ENCODE results near the gene FLT4. TPM values are rescaled to one million over a fixed set of nuclear protein-coding genes. Genes with fewer than 3 reads are reported as not detected.
A peak's percentile ranks its signal among the peaks of the same experiment; 100 is the strongest.

Gene FLT4
- total RNA-seq, 1 donor from 2014 or later = 0.51 TPM

GRCh38 chr5:180591311-180591887 lies 58.0 kb downstream of the FLT4 start, which contains the start of gene SCGB3A1:
TSS of gene SCGB3A1 (minus strand) at chr5:180591499. CDS start at chr5:180591462, 37 bp downstream.
- Mint-ChIP-seq H3K9me3 (ENCODE audit: unreplicated experiment) (no peaks in the 10 kb centered on the region), H3K36me3 (ENCODE audit: unreplicated experiment) (no peaks in the 10 kb centered on the region), H3K4me1 (ENCODE audit: unreplicated experiment) (no peaks in the 10 kb centered on the region), H3K4me3 (ENCODE audit: unreplicated experiment) (peak within 1 kb of the TSS; percentile 10), H3K27me3 (ENCODE audit: unreplicated experiment) (peaks cover 2% of the 10 kb centered on the region), H3K27ac (ENCODE audit: unreplicated experiment) (no peak within 1 kb of the TSS)
- TF ChIP-seq CTCF (IDR thresholded peaks at IDR 0.05) = no peak
- peak; percentile 85 for DNase-seq (ENCODE audit: extremely low spot score, unreplicated experiment)

GRCh38 chr5:180590543-180591310 lies 58.7 kb downstream of the FLT4 start:
- Mint-ChIP-seq H3K4me1 (ENCODE audit: unreplicated experiment) (no peaks in the 10 kb centered on the region), H3K4me3 (ENCODE audit: unreplicated experiment) (no peak overlapping the region), H3K9me3 (ENCODE audit: unreplicated experiment) (no peaks in the 10 kb centered on the region), H3K36me3 (ENCODE audit: unreplicated experiment) (no peaks in the 10 kb centered on the region), H3K27me3 (ENCODE audit: unreplicated experiment) (peaks cover 2% of the 10 kb centered on the region), H3K27ac (ENCODE audit: unreplicated experiment) (no peak overlapping the region)
- DNase-seq (ENCODE audit: extremely low spot score, unreplicated experiment) = peak; percentile 84
- no peak for TF ChIP-seq CTCF (IDR thresholded peaks at IDR 0.05)

- no peaks in the 10 kb centered on the region for H3K36me3 Mint-ChIP-seq (ENCODE audit: unreplicated experiment)
- no peak overlapping the region for H3K27ac Mint-ChIP-seq (ENCODE audit: unreplicated experiment)
- no peak overlapping the region for H3K4me3 Mint-ChIP-seq (ENCODE audit: unreplicated experiment)
- DNase-seq (ENCODE audit: extremely low spot score, unreplicated experiment) = no peak
- TF ChIP-seq CTCF (IDR thresholded peaks at IDR 0.05) = no peak
- H3K9me3 Mint-ChIP-seq (ENCODE audit: unreplicated experiment) = peaks cover 2% of the 10 kb centered on the region
- H3K27me3 Mint-ChIP-seq (ENCODE audit: unreplicated experiment) = peaks cover 2% of the 10 kb centered on the region
- H3K4me1 Mint-ChIP-seq (ENCODE audit: unreplicated experiment) = no peaks in the 10 kb centered on the region
These were observed 59.4 kb downstream of the FLT4 start for GRCh38 chr5:180589771-180590542.

GRCh38 chr5:180586870-180587269 lies 62.5 kb downstream of the FLT4 start:
- H3K27me3 Mint-ChIP-seq (ENCODE audit: unreplicated experiment) = no peaks in the 10 kb centered on the region
- H3K9me3 Mint-ChIP-seq (ENCODE audit: unreplicated experiment) = peaks cover 16% of the 10 kb centered on the region
- H3K4me1 Mint-ChIP-seq (ENCODE audit: unreplicated experiment) = no peaks in the 10 kb centered on the region
- peaks cover 5% of the 10 kb centered on the region for H3K36me3 Mint-ChIP-seq (ENCODE audit: unreplicated experiment)
- no peak for DNase-seq (ENCODE audit: extremely low spot score, unreplicated experiment)
- H3K27ac Mint-ChIP-seq (ENCODE audit: unreplicated experiment) = no peak overlapping the region
- no peak for TF ChIP-seq CTCF (IDR thresholded peaks at IDR 0.05)
- no peak overlapping the region for H3K4me3 Mint-ChIP-seq (ENCODE audit: unreplicated experiment)

GRCh38 chr5:180586204-180586603 lies 63.2 kb downstream of the FLT4 start:
- no peak for TF ChIP-seq CTCF (IDR thresholded peaks at IDR 0.05)
- Mint-ChIP-seq H3K27me3 (ENCODE audit: unreplicated experiment) (no peaks in the 10 kb centered on the region), H3K9me3 (ENCODE audit: unreplicated experiment) (peaks cover 16% of the 10 kb centered on the region), H3K4me1 (ENCODE audit: unreplicated experiment) (no peaks in the 10 kb centered on the region), H3K36me3 (ENCODE audit: unreplicated experiment) (peaks cover 5% of the 10 kb centered on the region), H3K27ac (ENCODE audit: unreplicated experiment) (no peak overlapping the region), H3K4me3 (ENCODE audit: unreplicated experiment) (no peak overlapping the region)
- DNase-seq (ENCODE audit: extremely low spot score, unreplicated experiment) = no peak

Data from osteocyte (in vitro differentiated cells).